Caco-2 (cell line): ENCODE data around the gene EEF1AKMT1. TPM values are rescaled to one million over a fixed set of nuclear protein-coding genes. Genes with fewer than 3 reads are reported as not detected.

Experiments
- BruUV-seq: library from RNA; stranded (reverse); fragments of 400-500 nt; replicated peaks from 2 replicates; lab custom pipeline; 2021; lab: Mats Ljungman, UMichigan
- CTCF ChIA-PET: fragments of 300-600 bp; sonication (Branson Sonifier 250); formaldehyde crosslinking; loops from one replicate; lab custom pipeline; 2022; ENCODE audit warnings: antibody characterized with exemption; lab: Charles Lee
- POLR2A ChIA-PET: fragments of 300-600 bp; sonication (Branson Sonifier 250); formaldehyde crosslinking; loops from one replicate; lab custom pipeline; 2022; ENCODE audit warnings: antibody characterized with exemption; lab: Charles Lee
- DNase-seq, 2 experiments: peaks; one replicate each; pipeline versions ENCODE4 v3.0.0 to v3.0.0-alpha.2; 2020 to 2022
- H3K27me3 ChIP-seq: replicated peaks from 2 replicates; pipeline ENCODE4 v1.6.0; 2011; ENCODE audit warnings: low read length; ENCODE audit not compliant: control insufficient read depth, insufficient read depth
- H3K36me3 ChIP-seq: 2 replicates; pipeline ENCODE4 v1.5.1; 2011; ENCODE audit warnings: low read length; ENCODE audit not compliant: control insufficient read depth, insufficient read depth
- H3K4me1 ChIP-seq: fragments of 250-450 bp; sonication (Bioruptor Pico); 2 replicates; pipeline ENCODE4 v1.5.1; 2020; ENCODE audit warnings: mild to moderate bottlenecking
- H3K4me3 ChIP-seq: 2 replicates; pipeline ENCODE4 v1.5.1; 2011; ENCODE audit warnings: low read depth, mild to moderate bottlenecking, control low read depth, low read length
- H3K9me3 ChIP-seq: fragments of 250-450 bp; sonication (Bioruptor Pico); 2 replicates; pipeline ENCODE4 v1.5.1; 2020; ENCODE audit warnings: mild to moderate bottlenecking, moderate library complexity
- H3K27ac Mint-ChIP-seq: one replicate; pipeline ENCODE4 v1.8.0; 2022; ENCODE audit warnings: mixed read lengths; ENCODE audit not compliant: unreplicated experiment
- H3K27me3 Mint-ChIP-seq: one replicate; pipeline ENCODE4 v1.8.0; 2022; ENCODE audit warnings: mixed read lengths; ENCODE audit not compliant: insufficient read depth, unreplicated experiment
- H3K36me3 Mint-ChIP-seq: one replicate; pipeline ENCODE4 v1.8.0; 2022; ENCODE audit warnings: mild to moderate bottlenecking, mixed read lengths; ENCODE audit not compliant: insufficient read depth, unreplicated experiment
- H3K4me1 Mint-ChIP-seq: one replicate; pipeline ENCODE4 v1.8.0; 2022; ENCODE audit warnings: low read depth, mixed read lengths; ENCODE audit not compliant: unreplicated experiment
- H3K4me3 Mint-ChIP-seq: one replicate; pipeline ENCODE4 v1.8.0; 2022; ENCODE audit warnings: mild to moderate bottlenecking, moderate library complexity, mixed read lengths; ENCODE audit not compliant: unreplicated experiment
- H3K9me3 Mint-ChIP-seq: one replicate; pipeline ENCODE4 v1.8.0; 2022; ENCODE audit warnings: mixed read lengths; ENCODE audit not compliant: unreplicated experiment
- intact Hi-C: fragments of 100-400 bp; cut with micrococcal nuclease; formaldehyde crosslinking; loops from one replicate; pipeline ENCODE4 v1.10.0; 2022; ENCODE audit not compliant: unreplicated experiment
- total RNA-seq: library from RNA; stranded (reverse); gene quantifications from 2 replicates; pipeline ENCODE4 v1.2.3, GENCODE V29; 2022
- TF ChIP-seq, protein P1 (sequence below), 2 experiments: fragments of 200-600 bp in 1 of 2; IDR thresholded peaks; 1 replicate in 1 of 2; 2 replicates in 1 of 2; pipeline versions ENCODE4 v1.5.1 to v1.8.0; 2011 to 2022; ENCODE audit warnings: antibody characterized with exemption in 1 of 2, control low read depth in 1 of 2, inconsistent platforms in 1 of 2, low read depth in 1 of 2, low read length in 1 of 2, mild to moderate bottlenecking in 1 of 2, moderate library complexity in 1 of 2; ENCODE audit not compliant: insufficient read depth in 1 of 2, severe bottlenecking in 1 of 2, unreplicated experiment in 1 of 2

The EEF1AKMT1 gene
- total RNA-seq, 1 experiment from 2014 or later = 8.6 TPM

DNA sequence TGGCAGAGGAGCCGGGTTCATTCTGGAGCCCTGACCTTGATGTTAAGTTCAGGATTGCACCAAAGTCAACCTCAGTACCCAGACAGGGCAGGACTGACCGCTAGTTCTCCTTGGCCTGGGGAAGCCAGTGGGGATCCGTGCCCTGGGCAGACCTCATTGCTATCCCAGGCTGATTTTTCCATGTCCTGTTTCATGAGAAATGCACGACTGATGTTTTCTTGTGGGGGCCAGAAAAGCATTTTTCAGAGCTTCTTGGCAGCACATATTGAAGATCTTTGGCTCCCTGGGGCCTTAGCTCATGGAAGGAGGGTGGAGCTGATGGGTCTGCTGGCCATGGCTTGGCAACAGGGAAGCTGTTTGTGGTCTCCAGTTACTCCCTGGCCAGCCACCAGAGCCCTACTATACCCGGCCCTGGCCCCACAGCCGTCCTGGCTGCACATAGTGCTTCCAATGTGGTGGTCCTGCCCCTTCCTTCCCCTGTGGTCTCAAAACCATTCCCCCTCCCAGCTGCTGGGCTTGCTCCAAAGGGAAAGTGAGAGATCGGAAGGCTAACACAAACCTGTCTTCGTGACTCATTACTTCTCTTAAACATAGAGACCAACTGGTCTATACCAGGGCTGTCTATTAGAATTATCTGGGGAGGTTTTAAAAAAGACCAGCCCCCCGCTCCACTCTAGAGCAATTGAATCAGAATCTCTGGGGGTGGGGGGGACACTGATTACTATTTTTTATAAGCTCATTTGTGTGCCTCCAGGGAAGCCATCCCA, 59.0 kb downstream of the EEF1AKMT1 start:
- TF ChIP-seq, protein P1, sequence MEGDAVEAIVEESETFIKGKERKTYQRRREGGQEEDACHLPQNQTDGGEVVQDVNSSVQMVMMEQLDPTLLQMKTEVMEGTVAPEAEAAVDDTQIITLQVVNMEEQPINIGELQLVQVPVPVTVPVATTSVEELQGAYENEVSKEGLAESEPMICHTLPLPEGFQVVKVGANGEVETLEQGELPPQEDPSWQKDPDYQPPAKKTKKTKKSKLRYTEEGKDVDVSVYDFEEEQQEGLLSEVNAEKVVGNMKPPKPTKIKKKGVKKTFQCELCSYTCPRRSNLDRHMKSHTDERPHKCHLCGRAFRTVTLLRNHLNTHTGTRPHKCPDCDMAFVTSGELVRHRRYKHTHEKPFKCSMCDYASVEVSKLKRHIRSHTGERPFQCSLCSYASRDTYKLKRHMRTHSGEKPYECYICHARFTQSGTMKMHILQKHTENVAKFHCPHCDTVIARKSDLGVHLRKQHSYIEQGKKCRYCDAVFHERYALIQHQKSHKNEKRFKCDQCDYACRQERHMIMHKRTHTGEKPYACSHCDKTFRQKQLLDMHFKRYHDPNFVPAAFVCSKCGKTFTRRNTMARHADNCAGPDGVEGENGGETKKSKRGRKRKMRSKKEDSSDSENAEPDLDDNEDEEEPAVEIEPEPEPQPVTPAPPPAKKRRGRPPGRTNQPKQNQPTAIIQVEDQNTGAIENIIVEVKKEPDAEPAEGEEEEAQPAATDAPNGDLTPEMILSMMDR (IDR thresholded peaks at IDR 0.05; ENCODE audit: insufficient read depth in 1 of 2, low read depth in 1 of 2, low read length in 1 of 2, severe bottlenecking in 1 of 2, unreplicated experiment in 1 of 2) = no peak
- Mint-ChIP-seq H3K4me3 (no peak overlapping the region), H3K9me3 (no peaks in the 10 kb centered on the region), H3K27me3 (no peaks in the 10 kb centered on the region), H3K27ac (no peak overlapping the region), H3K4me1 (no peaks in the 10 kb centered on the region), H3K36me3 (peaks cover 6% of the 10 kb centered on the region)
- ChIA-PET POLR2A (no interaction called here), CTCF (interaction anchor here (1.0 kb wide), 1 partner anchor 11 kb away, joined by 3 read pairs; no protein-coding TSS in a partner anchor)
- no peak for DNase-seq
- no peaks in the 10 kb centered on the region for H3K36me3 ChIP-seq
- H3K4me3 ChIP-seq = no peak overlapping the region
- intact Hi-C loops = no loop called here
- H3K27me3 ChIP-seq = no peaks in the 10 kb centered on the region
- BruUV-seq = no TSS peak
- H3K4me1 ChIP-seq = peaks cover 8% of the 10 kb centered on the region; the same call in 1 of the 2 replicates
- H3K9me3 ChIP-seq = no peaks in the 10 kb centered on the region

DNA sequence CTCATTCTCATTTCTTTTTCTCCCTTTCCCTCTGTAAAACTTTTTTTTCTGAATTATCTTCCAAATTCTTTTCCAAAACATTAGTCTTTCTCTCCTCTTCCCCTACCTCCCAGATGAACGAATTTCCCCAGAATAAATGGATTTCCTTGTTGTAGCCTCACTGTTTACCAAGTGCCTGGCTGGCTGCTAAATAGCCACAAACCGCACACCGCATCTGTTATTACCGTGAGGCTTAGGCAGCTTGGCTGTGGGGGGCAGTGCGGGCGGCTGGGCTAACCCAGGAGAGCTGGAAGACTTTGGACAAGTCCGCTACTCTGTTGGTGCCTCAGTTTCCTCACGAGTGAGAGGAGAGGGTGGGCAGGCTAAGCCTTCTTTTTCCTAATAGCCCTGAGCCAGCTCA, 59.6 kb downstream of the EEF1AKMT1 start:
- no peaks in the 10 kb centered on the region for H3K27me3 ChIP-seq
- H3K4me1 ChIP-seq = peaks cover 8% of the 10 kb centered on the region; the same call in 1 of the 2 replicates
- Mint-ChIP-seq H3K4me3 (no peak overlapping the region), H3K27me3 (no peaks in the 10 kb centered on the region), H3K27ac (no peak overlapping the region), H3K9me3 (no peaks in the 10 kb centered on the region), H3K36me3 (peaks cover 6% of the 10 kb centered on the region), H3K4me1 (no peaks in the 10 kb centered on the region)
- no peak overlapping the region for H3K4me3 ChIP-seq
- TF ChIP-seq, protein P1 (IDR thresholded peaks at IDR 0.05; ENCODE audit: insufficient read depth in 1 of 2, low read depth in 1 of 2, low read length in 1 of 2, severe bottlenecking in 1 of 2, unreplicated experiment in 1 of 2) = no peak
- ChIA-PET CTCF (no interaction called here), POLR2A (no interaction called here)
- intact Hi-C loops = no loop called here
- BruUV-seq = no TSS peak
- no peak for DNase-seq
- no peaks in the 10 kb centered on the region for H3K36me3 ChIP-seq
- H3K9me3 ChIP-seq = no peaks in the 10 kb centered on the region

DNA sequence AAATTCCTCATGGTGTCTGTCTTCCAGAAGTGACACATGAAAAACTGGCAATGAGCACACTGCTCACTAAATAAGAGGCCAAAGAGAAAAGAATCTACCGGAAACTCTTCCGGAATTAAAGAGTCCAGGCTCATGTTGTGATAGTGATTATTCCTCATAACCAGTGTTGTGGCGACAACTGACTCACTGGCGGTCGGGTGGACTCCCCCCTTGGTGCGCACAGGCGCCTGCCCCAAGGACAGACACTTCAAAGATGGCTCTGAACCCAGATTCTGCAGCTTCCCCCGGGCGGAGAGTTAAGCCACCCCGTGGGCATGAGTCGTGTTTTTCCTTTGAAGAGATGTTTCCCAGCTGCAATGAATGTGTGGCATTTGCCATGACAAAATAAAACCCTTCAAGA, 60.0 kb downstream of the EEF1AKMT1 start:
- ChIA-PET POLR2A (no interaction called here), CTCF (no interaction called here)

More for the DNA sequence above, 60.0 kb downstream of the EEF1AKMT1 start:
- Mint-ChIP-seq H3K4me1 (no peaks in the 10 kb centered on the region), H3K4me3 (no peak overlapping the region), H3K9me3 (no peaks in the 10 kb centered on the region), H3K27ac (no peak overlapping the region), H3K27me3 (no peaks in the 10 kb centered on the region), H3K36me3 (peaks cover 6% of the 10 kb centered on the region)
- H3K4me3 ChIP-seq = no peak overlapping the region
- no peaks in the 10 kb centered on the region for H3K36me3 ChIP-seq
- no peaks in the 10 kb centered on the region for H3K9me3 ChIP-seq
- H3K4me1 ChIP-seq = peaks cover 8% of the 10 kb centered on the region; the same call in 1 of the 2 replicates
- DNase-seq = no peak
- TF ChIP-seq, protein P1 (IDR thresholded peaks at IDR 0.05; ENCODE audit: insufficient read depth in 1 of 2, low read depth in 1 of 2, low read length in 1 of 2, severe bottlenecking in 1 of 2, unreplicated experiment in 1 of 2) = no peak
- no TSS peak for BruUV-seq
- no peaks in the 10 kb centered on the region for H3K27me3 ChIP-seq
- intact Hi-C loops = loop anchor here (1.0 kb wide), 1 partner anchor 211 kb away; no protein-coding TSS in a partner anchor
